CD4-positive, alpha-beta T cell treated with Interleukin-17A for 4 hours (primary cell): ENCODE results near the gene PMVK.
"Not testable (repeated sequence)": the region's sequence is repeated elsewhere in the genome, so short reads cannot be mapped to it uniquely, and the experiment has no call there.

ENCODE experiments used
- DNase-seq: peaks from one replicate; pipeline ENCODE4 v3.0.0-alpha.2; 2020; ENCODE audit warnings: mixed read lengths

PMVK gene

DNA sequence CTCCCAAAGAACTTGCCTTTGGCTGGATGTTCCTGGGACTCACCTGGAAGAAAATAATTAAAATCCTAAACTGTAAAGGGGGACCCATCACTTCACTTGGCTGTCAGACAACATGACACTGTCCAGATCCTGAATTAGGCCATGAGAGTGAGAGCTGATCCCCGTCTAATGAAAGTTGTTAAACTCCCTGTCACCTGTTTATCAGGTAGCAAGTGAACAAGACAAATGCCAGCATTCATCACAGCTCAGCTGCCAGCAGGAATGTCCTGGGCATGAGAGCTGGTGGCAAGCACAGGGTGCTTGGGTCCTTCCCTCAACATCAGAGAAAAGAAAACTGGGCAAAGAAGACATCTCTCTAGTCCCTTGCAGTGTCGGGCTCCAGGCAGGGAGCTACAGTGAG is 23.8 kb downstream of the PMVK start:
- no peak for DNase-seq

- DNase-seq: no peak
Observed at GRCh38 chr1:154911691-154912550, 24.6 kb downstream of the PMVK start.

GRCh38 chr1:154910851-154911250 is 25.7 kb downstream of the PMVK start:
- no peak for DNase-seq

DNA sequence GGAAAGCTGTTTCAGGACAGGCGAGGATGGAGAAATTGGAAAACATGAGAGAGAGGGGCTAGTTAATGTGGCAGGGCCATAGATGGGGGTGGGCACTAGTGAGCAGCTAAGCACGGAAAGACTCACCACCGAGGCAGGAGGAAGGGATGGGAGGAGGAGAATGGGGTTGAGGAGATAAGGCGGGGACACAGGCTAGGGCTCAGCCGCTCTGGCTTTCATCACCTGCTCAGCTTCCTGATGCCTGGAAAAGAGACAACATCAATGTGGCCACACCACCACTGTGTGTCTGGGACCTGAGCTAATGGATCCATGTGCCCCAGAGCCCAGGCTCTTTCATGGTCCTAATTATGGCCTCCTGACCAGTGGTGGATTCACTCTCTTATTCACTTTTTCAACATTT is 27.6 kb downstream of the PMVK start:
- no peak for DNase-seq

GRCh38 chr1:154908129-154908528 is 28.4 kb downstream of the PMVK start:
- DNase-seq: not testable (repeated sequence)

DNA sequence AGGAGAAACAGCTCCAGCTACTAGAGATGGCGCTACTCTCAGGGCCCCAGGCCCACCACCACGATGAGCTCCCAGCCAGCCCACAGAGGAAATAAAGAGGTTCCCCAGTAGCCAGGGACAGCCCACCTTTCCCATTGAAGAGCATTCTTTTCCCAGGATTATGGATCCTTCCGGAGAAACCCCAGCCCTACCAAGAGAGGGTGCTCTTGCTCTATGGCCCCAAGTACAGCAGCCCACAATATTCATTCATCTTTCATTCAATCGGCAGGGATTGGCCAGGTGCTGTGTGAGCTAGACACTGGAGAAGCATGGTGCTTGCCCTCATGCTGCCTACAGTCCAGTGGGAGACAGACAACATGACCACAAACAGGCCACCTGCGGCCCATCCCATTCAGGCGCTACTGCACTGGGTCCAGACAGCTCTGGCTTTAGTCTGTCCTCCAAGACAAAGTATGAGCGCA is 29.9 kb downstream of the PMVK start:
- DNase-seq: peak; percentile 15

DNA sequence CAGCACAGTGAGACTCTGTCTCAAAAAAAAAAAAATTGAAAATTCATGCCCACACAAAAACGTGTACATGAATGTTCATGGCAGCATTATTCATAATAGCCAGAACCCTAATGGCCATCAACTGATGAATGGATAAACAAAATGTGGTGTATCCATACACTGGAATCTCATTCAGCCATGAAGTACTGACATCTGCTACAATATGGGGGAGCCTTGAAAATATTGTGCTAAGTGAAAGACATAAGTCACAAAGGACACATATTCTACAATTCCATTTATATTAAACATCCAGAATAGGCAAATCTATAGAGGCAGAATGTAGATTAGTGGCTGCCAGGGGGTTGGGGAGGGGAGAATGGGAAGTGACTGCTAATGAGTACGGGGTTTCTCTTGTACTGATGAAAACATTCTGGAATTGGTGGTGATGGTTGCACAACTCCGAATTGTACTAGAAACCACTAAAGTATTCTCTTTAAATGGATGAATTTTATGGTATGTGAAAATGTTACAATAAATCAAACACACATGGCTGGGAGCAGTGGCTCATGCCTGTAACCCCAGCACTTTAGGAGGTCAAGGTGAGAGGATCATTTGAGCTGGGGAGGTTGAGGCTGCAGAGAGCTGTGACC is 33.5 kb downstream of the PMVK start:
- no peak for DNase-seq

DNA sequence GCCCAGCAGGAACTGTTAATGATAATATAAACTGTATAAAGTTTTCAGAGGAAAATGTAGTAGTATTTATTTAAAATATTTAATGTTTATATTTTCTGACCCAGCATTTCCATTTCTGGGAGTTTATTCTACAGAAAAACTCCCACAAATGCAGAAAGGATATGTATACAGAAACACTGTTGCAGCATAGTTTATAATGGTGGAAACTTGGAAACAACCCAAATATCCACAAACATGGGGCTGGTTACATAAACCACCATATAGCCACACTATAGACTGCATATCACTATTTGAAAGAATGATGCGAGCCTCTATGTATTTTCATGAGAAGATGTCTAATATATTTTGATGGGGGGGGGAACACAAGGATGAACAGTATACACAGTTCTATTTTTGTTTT is 34.9 kb downstream of the PMVK start:
- no peak for DNase-seq

DNA sequence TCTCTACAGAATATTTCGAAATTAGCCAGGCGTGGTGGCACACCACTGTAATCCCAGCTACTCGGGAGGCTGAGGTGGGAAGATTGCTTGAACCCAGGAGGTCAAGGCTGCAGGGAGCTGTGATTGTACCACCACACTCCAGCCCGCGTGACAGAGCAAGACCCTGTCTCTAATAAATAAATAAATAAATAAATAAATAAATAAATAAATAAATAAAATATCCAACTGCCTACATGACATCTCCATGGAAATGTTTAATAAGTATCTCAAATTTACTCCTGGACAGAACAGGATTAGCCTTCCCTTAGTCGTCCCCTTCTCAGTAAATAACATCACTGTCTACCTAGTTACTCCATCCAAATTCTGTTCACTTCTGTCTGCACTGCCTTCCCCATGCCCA is 37.5 kb downstream of the PMVK start:
- DNase-seq: no peak

- no peak for DNase-seq
Observed at GRCh38 chr1:154896771-154897286, 39.7 kb downstream of the PMVK start.

GRCh38 chr1:154895798-154896197 is 40.7 kb downstream of the PMVK start:
- no peak for DNase-seq

- no peak for DNase-seq
Observed at GRCh38 chr1:154891452-154891851, 45.1 kb downstream of the PMVK start.

GRCh38 chr1:154888757-154889156 is 47.8 kb downstream of the PMVK start:
- DNase-seq: no peak

DNA sequence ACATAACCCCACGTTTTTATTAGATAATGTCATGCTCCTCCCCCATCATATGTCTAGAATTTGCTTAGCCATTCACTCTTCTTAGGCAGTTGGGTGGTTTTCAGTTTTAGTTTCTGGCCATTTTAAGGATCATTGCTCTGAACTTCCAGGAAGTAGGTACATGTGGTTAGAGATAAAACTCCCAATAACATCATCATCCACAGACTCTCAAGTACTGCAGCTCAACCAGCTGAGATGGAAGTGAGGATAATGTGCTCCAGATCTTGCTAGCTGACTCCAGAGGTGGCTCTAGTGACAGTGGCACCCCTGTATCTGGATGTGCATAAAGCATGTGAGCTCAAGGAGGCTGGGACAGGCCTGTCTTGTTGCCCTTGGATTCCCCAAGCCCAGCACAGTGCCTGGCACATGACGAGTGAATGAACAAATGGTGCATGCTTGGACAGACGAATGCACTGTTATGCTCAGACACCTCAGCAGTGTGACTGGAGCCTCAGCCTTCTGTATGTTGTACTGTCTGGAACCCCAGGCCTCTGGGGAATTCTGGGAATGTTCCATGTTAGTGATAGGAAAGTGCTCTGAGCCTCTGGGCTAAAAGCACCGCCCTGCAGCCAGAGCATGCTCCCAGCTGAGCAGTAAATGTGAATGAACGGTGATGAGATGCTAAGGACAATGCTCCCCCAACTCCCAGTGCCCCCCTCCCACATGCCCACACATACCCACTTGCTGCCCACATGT is 50.1 kb downstream of the PMVK start:
- no peak for DNase-seq

GRCh38 chr1:154884869-154885701 is 51.4 kb downstream of the PMVK start:
- DNase-seq: no peak

DNA sequence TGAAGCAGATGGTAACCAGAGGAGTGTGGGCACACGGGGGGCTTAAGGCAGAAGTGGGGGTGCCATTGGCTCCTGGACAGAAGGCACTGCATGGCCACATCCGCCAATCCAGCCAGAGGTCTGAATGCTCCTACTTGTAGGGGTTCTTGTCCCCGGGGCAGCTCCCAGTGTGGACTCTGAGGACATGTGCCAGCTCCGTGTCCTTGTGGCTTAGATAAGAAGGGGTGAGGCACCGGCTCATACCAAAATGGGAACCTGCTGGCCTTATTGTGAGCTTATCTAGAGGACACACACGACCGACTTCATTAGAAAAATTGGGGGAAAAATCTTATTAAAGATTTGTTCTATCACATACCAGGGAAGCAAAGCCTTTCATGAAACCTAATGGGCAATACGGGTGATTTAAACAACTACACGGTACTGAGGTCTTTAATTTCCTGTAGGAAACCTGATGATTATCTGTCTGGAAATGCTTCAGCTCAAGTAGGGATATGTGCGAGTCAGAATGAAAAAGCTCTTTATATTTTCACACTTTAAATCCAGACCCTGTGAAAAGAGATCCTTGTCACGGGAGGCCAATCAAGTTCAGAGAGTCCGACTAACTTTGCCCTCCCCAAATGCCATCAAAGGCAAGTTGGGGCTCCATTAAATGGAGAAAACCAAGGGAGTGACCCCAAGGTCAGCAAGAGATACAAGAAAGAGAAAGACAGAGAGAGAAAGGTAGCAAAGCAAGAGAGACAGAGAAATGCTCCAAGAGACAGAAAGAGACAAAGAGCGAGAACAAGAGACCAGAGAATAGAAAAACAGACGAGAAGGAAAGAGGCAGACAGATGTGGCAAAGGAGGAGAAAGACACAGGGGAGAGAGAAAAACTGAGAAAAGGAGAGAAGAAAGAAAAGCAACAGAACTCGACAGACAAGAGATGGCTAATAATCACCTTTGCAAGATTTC is 52.3 kb downstream of the PMVK start:
- no peak for DNase-seq

DNA sequence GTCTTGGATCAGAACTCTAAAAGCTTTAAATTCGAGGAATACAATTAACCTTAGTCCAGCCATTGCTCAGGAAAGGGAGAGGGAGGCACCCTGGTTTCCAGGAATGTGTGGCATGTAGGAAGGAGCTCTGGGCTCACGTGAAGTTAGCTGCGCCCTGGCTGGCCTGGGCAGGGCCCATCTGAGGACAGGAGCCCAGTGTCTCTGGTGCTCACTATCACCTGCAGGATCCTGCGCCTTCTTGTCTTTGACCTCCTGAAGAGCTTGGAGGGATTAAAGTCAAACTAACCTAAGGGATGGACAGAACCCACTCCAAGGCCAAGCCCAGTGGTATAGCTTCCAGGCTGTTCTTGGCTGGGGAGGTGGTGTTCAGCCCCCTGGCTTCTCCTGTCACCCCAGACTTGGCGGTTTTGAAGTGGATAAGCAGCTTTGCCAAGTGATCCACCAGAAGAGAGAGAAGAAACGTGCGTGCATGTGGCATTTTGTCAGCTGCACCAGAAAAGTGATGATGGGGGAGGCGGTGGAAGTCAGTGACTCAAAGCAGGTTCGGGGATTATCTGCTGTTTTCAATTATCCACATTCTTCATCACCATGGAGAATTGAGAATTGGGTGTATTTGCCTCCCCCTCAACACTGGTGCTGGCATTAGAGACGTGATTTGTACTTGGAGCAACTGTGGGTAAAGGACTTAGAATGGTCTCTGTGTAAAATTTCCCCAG is 54.5 kb downstream of the PMVK start:
- DNase-seq: no peak

DNA sequence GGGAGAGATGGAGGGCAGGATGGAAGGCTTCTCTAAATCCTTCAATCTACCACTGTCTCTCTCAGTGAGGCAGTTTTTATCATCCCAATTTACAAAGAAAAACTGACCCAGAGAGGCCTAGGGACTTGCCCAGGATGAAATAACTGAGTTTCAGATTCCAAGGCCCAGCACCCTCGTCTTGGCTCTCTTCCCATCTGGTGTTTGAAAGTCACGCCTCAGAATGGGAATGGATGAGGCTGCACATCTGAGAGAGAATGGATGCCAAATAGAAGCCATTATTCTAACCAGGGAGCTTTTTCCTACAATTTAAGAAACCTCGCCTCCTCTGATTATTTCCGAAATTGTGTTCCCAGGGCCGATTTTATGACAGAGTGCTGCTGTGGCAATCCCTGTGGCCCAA is 55.8 kb downstream of the PMVK start:
- DNase-seq: no peak

GRCh38 chr1:154879038-154879421 is 57.5 kb downstream of the PMVK start:
- DNase-seq: no peak

GRCh38 chr1:154878371-154879037 is 58.0 kb downstream of the PMVK start:
- DNase-seq: peak; percentile 80
